ENCODE data around the gene ECHDC1. TPM values are rescaled to one million over a fixed set of nuclear protein-coding genes. Genes with fewer than 3 reads are reported as not detected.

The ECHDC1 gene
- total RNA-seq, 4 donors from 2014 or later, result 23.9 to 42.6 (median 38.0) TPM

GRCh38 chr6:127290391-127291265 lies 52.8 kb downstream of the ECHDC1 start:
- no peak for DNase-seq (ENCODE audit: low spot score in 2 of 2)
- H3K9me3 ChIP-seq, result no peaks in the 10 kb centered on the region
- TF ChIP-seq POLR2AphosphoS5 (IDR thresholded peaks at IDR 0.05) (no peak), EP300 (IDR thresholded peaks at IDR 0.05) (no peak), CTCF (IDR thresholded peaks at IDR 0.05) (no peak), POLR2A (IDR thresholded peaks at IDR 0.05) (no peak)
- WGBS, result 79% methylated on average over 4 of the region's 4 CpGs
- H3K4me3 ChIP-seq, result no peak overlapping the region
- H3K27me3 ChIP-seq, result no peaks in the 10 kb centered on the region
- peaks cover 24% of the 10 kb centered on the region for H3K36me3 ChIP-seq
- H3K27ac ChIP-seq, result no peak overlapping the region
- no peaks in the 10 kb centered on the region for H3K4me1 ChIP-seq

- DNase-seq (ENCODE audit: low spot score in 2 of 2), result no peak
- Histone ChIP-seq H3K27me3 (no peaks in the 10 kb centered on the region), H3K9me3 (no peaks in the 10 kb centered on the region), H3K4me3 (no peak overlapping the region), H3K4me1 (no peaks in the 10 kb centered on the region), H3K36me3 (peaks cover 24% of the 10 kb centered on the region), H3K27ac (no peak overlapping the region)
- WGBS, result 76% methylated on average over 5 of the region's 5 CpGs
- no peak for TF ChIP-seq POLR2A (IDR thresholded peaks at IDR 0.05)
- TF ChIP-seq EP300 (IDR thresholded peaks at IDR 0.05), result no peak
- no peak for TF ChIP-seq CTCF (IDR thresholded peaks at IDR 0.05)
- no peak for TF ChIP-seq POLR2AphosphoS5 (IDR thresholded peaks at IDR 0.05)
Observed at GRCh38 chr6:127289934-127290333, 53.5 kb downstream of the ECHDC1 start.

GRCh38 chr6:127288705-127289104 lies 54.7 kb downstream of the ECHDC1 start:
- no peak overlapping the region for H3K27ac ChIP-seq
- H3K36me3 ChIP-seq, result peaks cover 27% of the 10 kb centered on the region
- H3K4me3 ChIP-seq, result no peak overlapping the region
- H3K4me1 ChIP-seq, result no peaks in the 10 kb centered on the region
- no peaks in the 10 kb centered on the region for H3K9me3 ChIP-seq
- H3K27me3 ChIP-seq, result no peaks in the 10 kb centered on the region
- DNase-seq (ENCODE audit: low spot score in 2 of 2), result no peak
- TF ChIP-seq CTCF (IDR thresholded peaks at IDR 0.05) (no peak), EP300 (IDR thresholded peaks at IDR 0.05) (no peak), POLR2A (IDR thresholded peaks at IDR 0.05) (no peak), POLR2AphosphoS5 (IDR thresholded peaks at IDR 0.05) (no peak)

- Histone ChIP-seq H3K9me3 (no peaks in the 10 kb centered on the region), H3K4me3 (no peak overlapping the region), H3K4me1 (peaks cover 4% of the 10 kb centered on the region), H3K27me3 (no peaks in the 10 kb centered on the region), H3K27ac (no peak overlapping the region), H3K36me3 (peaks cover 28% of the 10 kb centered on the region)
- WGBS, result 92% methylated on average over 1 of the region's 1 CpG
- TF ChIP-seq CTCF (IDR thresholded peaks at IDR 0.05), result no peak
- TF ChIP-seq EP300 (IDR thresholded peaks at IDR 0.05), result no peak
- no peak for TF ChIP-seq POLR2A (IDR thresholded peaks at IDR 0.05)
- TF ChIP-seq POLR2AphosphoS5 (IDR thresholded peaks at IDR 0.05), result no peak
- DNase-seq (ENCODE audit: low spot score in 2 of 2), result no peak
Observed at GRCh38 chr6:127282184-127282583, 61.2 kb downstream of the ECHDC1 start.

GRCh38 chr6:127279815-127280214 lies 63.6 kb downstream of the ECHDC1 start:
- H3K36me3 ChIP-seq, result peaks cover 14% of the 10 kb centered on the region
- H3K9me3 ChIP-seq, result no peaks in the 10 kb centered on the region
- H3K4me1 ChIP-seq, result peaks cover 4% of the 10 kb centered on the region
- no peak for TF ChIP-seq CTCF (IDR thresholded peaks at IDR 0.05)
- 63% methylated on average over 1 of the region's 1 CpG for WGBS
- no peak for DNase-seq (ENCODE audit: low spot score in 2 of 2)
- no peak overlapping the region for H3K27ac ChIP-seq
- H3K4me3 ChIP-seq, result no peak overlapping the region
- H3K27me3 ChIP-seq, result no peaks in the 10 kb centered on the region

All from suprapubic skin (tissue), 4 donors.